IPS-18c (cell line): Measurements from ENCODE around the gene XYLT1.

Source experiments
- H3K4me3 ChIP-seq: 2 replicates; pipeline ENCODE4 v1.7.0; 2013; ENCODE audit warnings: low read depth, mild to moderate bottlenecking, low read length, moderate library complexity; ENCODE audit not compliant: insufficient read depth
- H3K9me3 ChIP-seq: one replicate; pipeline ENCODE4 v1.6.1; 2013; ENCODE audit warnings: mild to moderate bottlenecking, low read length, moderate library complexity; ENCODE audit not compliant: control insufficient read depth, insufficient read depth

XYLT1 gene

DNA sequence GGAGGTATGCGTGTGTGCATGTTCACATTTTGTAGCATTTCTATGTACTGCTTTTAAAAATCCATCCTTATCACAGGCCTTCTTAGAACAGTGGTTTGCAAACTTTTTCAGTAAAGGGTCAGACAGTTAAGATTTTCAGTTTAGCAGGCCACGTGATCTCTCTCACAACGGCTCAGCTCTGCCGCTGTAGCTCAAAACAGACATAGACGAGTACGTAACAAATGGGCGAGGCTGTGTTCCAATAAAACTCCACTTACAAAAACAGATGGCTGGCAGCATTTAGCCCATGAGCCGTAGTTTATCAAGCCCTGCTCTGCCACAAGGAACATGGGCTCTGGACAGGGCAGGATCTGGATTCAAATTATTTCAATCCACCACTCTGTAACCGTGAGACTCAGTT lies 141.8 kb downstream of the XYLT1 start:
- Histone ChIP-seq H3K9me3 (no peaks in the 10 kb centered on the region), H3K4me3 (no peak overlapping the region)

DNA sequence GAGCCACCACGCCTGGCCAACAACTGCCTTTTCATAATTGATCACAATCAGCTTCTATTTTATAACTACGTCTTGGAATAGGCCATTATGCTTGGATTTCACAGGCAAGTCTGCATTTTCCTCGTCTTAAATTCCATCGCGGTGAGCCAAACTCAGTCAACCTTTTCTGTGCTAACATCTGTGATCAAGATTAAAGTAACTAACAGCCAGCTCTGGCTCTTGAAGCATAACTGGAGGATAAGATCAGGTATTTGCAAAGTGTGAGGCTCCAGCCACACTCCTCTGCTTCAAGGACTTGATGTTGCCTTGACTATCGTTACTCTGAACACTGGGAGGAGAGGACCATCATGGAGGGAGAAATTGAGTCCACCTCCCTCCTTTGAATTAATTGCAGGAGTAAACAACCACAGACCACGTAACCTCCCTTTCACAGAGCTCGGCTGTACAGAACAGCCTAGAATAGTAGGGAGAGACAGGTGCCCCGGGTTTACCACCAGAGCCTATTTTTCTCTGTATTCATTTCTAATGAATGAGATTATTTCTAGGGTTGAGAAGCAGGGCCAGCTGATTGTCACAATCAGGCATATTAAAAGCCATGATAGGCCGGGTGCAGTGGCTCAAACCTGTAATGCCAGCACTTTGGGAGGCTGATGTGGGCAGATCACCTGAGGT lies 143.0 kb downstream of the XYLT1 start:
- Histone ChIP-seq H3K4me3 (no peak overlapping the region), H3K9me3 (no peaks in the 10 kb centered on the region)

DNA sequence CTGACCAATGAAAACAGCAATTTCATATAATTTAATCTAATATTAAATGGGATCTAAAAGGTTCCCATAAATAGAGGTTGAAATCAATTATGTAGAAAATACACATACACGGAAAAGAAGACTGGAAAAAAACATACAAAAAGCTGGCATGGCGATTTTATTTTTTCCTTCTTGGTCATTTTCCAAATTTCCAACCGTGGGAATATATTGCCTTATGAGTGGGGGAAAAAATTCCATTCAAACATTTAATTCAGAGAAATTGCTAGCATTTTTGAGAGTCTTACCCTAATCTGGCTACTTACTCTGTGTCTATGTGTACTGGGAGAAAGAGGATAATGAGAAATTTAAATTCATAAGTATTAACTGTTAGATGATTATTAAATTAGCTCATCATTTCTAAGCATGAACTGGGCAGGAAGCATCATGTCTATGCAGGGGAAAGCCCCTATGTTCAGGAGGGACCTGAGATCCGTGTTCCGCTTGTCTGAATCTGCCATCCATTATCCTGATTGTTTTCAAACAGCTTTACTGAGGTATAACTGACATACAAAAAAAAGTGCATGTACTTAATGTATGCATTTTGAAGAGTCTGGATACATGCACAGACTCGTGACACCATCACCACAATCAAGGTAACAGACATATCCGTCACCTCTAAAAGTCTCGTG lies 145.2 kb downstream of the XYLT1 start:
- Histone ChIP-seq H3K4me3 (no peak overlapping the region), H3K9me3 (no peaks in the 10 kb centered on the region)

DNA sequence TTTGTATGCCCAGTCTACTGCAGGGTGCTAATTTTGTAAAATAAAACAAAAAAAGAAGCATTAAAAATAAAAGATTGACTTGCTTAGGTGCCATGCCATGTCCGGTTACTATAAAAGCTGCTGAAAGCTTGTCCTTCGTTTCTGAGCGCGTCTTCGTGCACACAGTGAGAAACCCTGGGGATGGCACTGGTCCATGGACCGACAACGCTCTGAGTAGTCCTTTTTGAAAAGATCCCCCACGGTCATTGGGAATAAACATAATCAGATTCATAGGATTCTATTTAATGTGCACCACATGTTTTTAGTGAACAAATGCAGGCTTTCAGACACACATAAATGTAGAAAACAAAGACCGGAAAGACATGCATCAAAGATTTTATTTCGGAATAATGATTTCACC lies 146.3 kb downstream of the XYLT1 start:
- H3K4me3 ChIP-seq, result no peak overlapping the region
- H3K9me3 ChIP-seq, result no peaks in the 10 kb centered on the region

DNA sequence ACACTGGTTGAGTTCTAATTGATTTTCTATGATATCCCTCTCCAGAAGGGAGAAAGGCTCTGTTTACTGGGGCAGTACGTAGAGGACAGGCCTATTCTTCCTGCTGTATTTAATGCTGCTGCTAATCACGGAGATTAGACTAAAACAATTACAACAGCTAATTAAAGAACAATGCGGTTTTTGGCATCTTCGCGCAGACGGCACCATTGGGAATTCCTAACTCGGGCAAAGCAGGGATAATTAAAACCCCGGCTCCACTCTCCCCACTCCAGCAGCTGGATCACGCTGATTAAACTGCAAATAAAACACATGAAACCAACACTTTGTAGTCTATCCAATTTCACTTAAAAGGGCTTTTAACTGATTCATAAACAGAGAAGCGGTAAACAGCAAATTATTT lies 147.6 kb downstream of the XYLT1 start:
- H3K9me3 ChIP-seq, result no peaks in the 10 kb centered on the region
- H3K4me3 ChIP-seq, result no peak overlapping the region

DNA sequence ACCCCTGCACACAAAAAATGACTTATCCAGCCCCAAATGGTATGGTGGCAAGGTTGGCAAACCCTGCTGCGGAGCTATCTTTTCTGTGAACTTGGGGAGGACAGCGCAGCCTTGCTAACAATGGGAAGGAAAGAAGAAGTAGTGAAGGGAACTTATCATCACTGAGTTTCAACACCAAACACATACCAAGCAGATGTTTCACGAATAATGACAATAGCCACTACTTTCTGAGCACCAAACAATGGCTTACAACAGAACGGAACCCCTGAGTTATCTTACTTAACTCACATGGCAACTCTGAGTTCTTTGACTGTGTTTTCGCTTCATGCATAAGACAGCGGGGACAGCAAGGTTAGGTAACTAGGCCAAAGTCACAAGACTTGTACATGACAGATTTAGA lies 148.9 kb downstream of the XYLT1 start:
- no peak overlapping the region for H3K4me3 ChIP-seq
- no peaks in the 10 kb centered on the region for H3K9me3 ChIP-seq

DNA sequence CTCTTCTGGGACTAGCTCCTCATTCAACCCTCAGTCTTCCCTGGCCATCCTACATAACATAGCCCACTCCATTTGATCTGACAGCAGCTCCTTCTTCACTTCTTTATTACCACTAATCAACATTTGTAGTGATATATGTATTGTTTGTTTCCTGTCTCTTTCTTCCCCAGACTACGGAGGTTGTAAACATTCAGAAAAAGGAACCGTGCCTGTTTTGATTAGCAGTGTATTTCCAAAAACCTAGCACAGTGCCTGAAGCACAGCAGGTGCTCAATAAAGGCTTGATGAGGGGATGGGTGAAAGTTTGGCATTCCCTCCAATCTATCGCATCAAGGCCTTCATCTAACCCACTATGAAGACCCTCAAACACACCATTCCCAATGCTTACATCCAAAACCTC lies 150.8 kb downstream of the XYLT1 start:
- no peak overlapping the region for H3K4me3 ChIP-seq
- H3K9me3 ChIP-seq, result no peaks in the 10 kb centered on the region

DNA sequence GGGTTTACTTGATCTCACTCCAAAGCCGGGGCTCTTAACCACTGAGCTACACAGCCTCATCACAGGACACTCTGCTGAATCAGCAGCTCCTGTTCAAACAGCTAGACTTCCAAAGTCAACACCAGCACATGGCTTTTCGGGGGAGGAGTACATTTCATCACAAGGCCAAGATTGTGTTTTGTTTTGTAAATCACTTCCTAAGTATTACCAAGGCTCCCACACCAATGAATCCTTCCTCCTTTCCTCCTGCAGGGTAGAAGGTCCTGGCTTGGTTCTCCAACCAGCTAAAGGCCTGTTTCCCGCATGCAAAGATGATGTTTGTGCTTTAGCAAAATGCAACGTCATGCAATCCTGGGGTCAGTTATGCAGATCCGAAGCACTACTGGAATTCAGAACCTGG lies 152.5 kb downstream of the XYLT1 start:
- Histone ChIP-seq H3K4me3 (no peak overlapping the region), H3K9me3 (no peaks in the 10 kb centered on the region)

DNA sequence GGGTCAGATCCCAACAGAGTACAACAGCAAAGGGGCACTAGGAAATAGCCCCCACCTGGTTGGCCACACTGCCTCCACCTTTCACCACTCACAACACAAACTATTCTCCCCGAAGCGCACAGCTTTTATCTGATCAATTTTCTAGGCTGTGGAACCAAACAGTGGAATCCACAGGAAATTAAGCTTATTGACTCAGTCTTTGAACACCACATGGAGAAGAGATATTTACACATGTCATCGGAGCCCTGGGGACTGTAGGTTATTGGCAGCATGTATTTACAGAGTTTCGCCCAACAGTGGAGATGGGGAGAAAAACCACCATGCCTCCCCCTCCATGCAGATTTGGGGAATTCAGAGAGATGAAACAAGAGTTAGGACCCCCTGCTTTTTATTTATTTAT lies 154.8 kb downstream of the XYLT1 start:
- Histone ChIP-seq H3K9me3 (no peaks in the 10 kb centered on the region), H3K4me3 (no peak overlapping the region)

DNA sequence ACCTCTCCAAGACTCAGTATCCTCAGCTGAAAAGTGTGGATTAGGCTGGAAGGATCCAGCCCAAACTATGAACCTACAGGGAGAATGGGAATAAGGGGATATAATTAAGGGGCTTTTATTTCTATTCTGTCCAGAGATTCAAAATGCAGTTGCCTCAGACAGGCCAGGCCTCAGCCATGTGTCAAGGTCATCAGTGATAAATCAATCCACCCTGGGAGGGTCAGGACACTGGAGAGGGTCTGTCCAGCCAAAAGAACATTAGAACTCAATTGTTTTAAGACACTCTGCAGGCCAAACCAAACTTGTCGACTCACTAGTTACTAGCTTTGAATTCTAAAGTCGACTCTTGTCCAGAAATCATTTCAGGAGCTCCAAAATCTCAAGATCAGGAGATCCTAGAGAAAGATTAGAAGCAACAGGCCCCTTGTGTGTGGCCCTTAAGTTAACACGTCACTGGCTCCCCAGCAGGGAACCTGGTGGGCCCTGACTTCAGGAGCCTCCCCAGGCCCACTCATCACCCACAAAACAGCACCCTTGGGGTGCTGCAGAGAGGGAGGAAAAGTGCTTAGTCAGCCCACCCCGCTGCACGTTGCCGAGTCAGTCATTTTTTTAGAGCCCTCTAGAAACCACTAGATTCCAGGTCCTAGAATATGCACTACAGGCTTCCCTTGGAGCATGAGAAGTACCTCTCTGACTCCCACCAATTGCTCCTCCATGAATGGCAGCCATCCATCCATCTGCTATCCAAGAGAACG lies 156.8 kb downstream of the XYLT1 start:
- no peaks in the 10 kb centered on the region for H3K9me3 ChIP-seq

DNA sequence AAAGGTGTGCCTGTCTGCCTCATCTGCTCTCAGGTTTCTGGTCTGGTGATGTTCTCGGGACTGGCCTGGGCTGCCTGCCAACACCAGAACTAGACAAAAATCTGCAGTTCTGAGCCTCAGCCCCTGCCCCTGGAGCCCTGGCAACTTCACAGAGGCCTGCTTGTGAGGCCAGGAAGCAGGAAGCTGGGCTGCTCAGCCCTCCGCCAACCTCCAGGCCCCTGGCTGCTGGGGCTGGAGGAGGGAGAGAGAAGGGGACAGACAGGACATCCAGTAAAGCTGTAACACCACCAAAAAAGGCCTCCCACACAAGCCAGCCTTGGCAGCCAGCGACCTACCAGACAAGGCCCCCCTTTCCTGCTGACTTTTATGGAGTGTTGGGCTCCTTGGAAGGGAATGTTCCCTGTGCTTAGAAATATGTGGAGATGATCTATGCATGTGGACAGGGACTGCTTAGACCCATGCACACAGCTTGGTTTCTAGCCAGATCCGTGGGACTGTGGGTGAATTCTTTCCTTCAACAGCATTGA lies 157.6 kb downstream of the XYLT1 start:
- H3K4me3 ChIP-seq, result no peak overlapping the region

More for the DNA sequence above, 156.8 kb downstream of the XYLT1 start:
- no peak overlapping the region for H3K4me3 ChIP-seq

DNA sequence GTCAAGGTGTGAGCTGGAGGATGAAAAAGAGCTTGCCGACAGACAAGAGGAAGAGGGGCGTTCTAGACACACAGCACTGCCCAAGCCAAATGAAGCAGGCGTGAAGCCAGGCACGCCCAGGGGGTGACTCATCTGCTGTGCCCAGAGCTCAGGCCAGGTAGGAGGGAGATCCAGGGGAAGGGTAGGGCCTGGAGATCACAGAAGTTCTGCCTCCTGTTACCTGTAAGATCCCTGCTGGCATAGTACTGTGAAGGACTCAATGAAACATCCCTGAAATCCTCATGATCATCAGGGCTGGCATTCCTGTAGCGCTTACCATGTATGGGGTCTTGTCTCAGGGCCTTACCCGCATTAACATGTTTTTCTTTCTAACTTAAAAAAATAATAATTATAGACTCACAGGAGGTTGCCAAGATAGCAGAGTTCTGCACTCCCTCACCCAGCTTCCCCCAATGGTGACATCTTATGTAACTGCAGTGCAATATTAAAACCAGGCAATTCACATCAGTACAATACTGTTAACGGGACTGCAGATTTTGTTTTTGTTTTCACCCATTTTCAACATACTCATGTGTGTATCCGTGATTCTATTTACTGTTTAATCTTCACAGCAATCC lies 158.6 kb downstream of the XYLT1 start:
- Histone ChIP-seq H3K4me3 (no peak overlapping the region), H3K9me3 (no peaks in the 10 kb centered on the region)

More for the DNA sequence above, 157.6 kb downstream of the XYLT1 start:
- no peaks in the 10 kb centered on the region for H3K9me3 ChIP-seq

DNA sequence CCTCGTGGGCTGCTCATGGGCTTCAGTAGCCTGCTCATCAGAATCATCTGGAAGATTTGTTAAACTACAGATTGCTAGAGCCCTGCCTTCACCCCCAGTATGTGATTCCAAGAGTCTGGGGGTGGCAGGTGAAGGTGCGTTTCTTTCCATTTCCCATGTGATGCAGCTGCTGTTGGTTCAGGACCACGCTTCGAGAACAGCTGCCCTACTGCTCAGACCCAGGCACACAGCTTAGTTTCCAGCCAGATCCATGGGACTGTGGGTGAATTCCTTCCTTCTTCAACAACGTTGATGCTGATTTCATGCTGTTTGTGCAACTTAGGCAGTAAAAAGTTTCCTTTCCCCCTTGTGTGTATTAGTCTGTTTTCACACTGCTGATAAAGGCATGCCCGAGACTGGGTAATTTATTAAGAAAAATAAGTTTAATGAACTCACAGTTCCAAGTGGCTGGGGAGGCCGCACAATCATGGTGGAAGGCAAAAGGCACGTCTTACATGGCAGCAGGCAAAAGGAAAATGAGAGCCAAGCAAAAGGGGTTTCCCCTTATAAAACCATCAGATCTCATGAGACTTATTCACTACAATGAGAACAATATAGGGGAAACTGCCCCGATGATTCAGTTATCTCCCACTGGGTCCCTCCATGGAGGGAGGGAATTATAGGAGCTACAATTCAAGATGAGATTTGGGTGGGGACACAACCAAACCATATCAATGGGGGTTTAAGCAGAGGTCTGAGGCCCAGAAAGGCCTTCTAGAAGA lies 159.2 kb downstream of the XYLT1 start:
- Histone ChIP-seq H3K4me3 (no peak overlapping the region), H3K9me3 (no peaks in the 10 kb centered on the region)

DNA sequence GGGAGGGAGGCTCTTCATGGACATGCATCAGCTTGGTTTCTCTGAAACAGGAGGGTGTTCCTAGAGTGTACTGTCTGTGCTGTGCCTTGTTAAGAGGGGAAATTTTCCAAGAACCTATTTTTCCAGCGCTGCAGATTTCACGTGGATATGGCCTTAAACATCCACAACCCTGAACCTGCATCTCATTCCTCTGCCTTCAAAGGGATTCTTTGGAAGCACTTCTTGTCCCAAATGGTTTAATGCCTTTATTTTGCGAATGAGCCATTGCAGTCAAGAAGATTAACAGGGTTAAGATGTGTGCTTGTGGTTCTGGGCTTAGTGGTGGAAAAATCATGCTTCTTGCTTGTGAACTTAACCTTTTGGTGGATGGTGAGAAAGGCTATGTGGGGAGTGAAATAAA lies 161.2 kb downstream of the XYLT1 start:
- no peak overlapping the region for H3K4me3 ChIP-seq

DNA sequence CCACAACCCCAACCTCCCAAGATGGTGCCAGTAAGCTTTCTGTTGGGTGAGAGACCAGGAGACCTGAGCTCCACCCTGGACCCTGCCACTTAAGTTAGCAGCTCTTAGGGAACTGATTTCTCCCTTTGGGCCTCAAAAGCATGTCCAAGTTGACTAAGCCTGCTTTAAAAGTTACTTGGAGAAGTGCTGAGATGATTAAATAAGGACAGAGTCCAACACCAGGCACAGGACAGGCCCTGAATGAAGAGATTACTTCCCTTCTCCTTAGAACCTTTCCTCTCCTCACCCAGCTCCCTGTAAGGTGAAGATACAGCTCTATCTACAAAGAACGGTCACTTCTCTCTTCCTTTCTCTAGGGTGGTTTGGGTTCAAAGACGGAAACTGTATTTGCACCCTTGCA lies 162.6 kb downstream of the XYLT1 start:
- Histone ChIP-seq H3K4me3 (no peak overlapping the region), H3K9me3 (no peaks in the 10 kb centered on the region)

More for the DNA sequence above, 161.2 kb downstream of the XYLT1 start:
- no peaks in the 10 kb centered on the region for H3K9me3 ChIP-seq

DNA sequence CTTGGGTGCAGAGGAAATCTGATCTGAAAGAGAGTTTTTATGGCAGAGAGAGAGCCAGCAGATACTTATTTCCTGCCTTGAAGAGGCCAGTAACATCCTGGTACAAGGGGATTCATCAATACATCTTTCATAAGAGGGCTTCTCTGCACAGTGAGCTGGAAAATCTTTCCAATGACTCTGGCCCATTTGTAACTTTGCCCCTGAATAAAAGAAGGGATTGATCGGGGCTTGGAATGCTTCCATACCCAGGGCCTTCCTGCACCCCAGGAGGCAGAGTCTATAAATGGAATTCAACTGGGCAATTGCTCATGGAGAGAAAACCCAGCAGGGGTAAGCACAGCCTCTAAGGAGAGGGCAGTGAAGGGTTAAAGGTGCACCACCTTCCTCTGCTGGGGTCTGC lies 163.3 kb downstream of the XYLT1 start:
- no peaks in the 10 kb centered on the region for H3K9me3 ChIP-seq
- no peak overlapping the region for H3K4me3 ChIP-seq

DNA sequence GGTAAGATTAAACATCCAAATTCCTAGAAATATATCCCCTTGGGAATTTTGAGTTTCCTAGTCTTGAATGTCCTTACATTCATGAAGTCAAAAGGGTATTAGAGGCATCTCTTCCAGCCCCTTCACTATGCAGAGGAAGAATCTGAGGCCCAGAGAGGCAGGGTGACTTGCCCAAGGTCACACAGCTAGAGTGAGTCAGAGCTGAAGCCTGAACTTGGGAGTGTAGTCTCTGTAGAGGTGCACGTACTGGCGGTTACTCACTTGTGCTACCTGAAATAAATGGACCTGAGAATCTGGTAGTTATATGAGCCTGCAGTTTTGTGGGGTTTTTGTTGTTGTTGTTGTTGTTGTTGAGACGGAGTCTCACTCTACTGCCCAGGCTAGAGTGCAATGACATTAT lies 164.0 kb downstream of the XYLT1 start:
- Histone ChIP-seq H3K9me3 (no peaks in the 10 kb centered on the region), H3K4me3 (no peak overlapping the region)
